Mesothelial cell of epicardium (in vitro differentiated cells): ENCODE data around the gene LSP1. TPM values are rescaled to one million over a fixed set of nuclear protein-coding genes. Genes with fewer than 3 reads are reported as not detected.

ENCODE experiments used
- DNase-seq, 2 experiments: peaks; one replicate each; pipeline ENCODE4 v3.0.0; 2021; ENCODE audit warnings: low spot score in 2 of 2; ENCODE audit not compliant: unreplicated experiment in 2 of 2
- H3K27ac Mint-ChIP-seq: 2 replicates; pipeline ENCODE4 v1.8.0; 2021; ENCODE audit warnings: mixed read lengths
- H3K27me3 Mint-ChIP-seq: 2 replicates; pipeline ENCODE4 v1.8.0; 2021; ENCODE audit warnings: low read depth, mixed read lengths
- H3K36me3 Mint-ChIP-seq: 2 replicates; pipeline ENCODE4 v1.8.0; 2021; ENCODE audit warnings: mixed read lengths
- H3K4me1 Mint-ChIP-seq: 2 replicates; pipeline ENCODE4 v1.8.0; 2021; ENCODE audit warnings: mixed read lengths
- H3K4me3 Mint-ChIP-seq: 2 replicates; pipeline ENCODE4 v1.8.0; 2021; ENCODE audit warnings: mild to moderate bottlenecking, moderate library complexity, mixed read lengths
- H3K9me3 Mint-ChIP-seq: 2 replicates; pipeline ENCODE4 v1.8.0; 2021; ENCODE audit warnings: mixed read lengths
- CTCF ChIP-seq: fragments of 200-600 bp; sonication (generic); IDR thresholded peaks from one replicate; pipeline ENCODE4 v1.5.0; 2021; ENCODE audit warnings: antibody characterized with exemption; ENCODE audit not compliant: unreplicated experiment
- total RNA-seq: library from RNA; stranded (reverse); gene quantifications from 3 replicates; pipeline ENCODE4 v1.2.1, GENCODE V29; 2021

LSP1 gene
- total RNA-seq, 1 donor from 2014 or later, result 4.9 TPM

- no peak overlapping the region for H3K27ac Mint-ChIP-seq
- no peak overlapping the region for H3K4me3 Mint-ChIP-seq
- no peak for DNase-seq
- no peak for TF ChIP-seq CTCF
- no peaks in the 10 kb centered on the region for H3K27me3 Mint-ChIP-seq
- H3K4me1 Mint-ChIP-seq, result peaks cover 21% of the 10 kb centered on the region
- no peaks in the 10 kb centered on the region for H3K36me3 Mint-ChIP-seq
- H3K9me3 Mint-ChIP-seq, result no peaks in the 10 kb centered on the region
Measured at GRCh38 chr11:1861435-1862411, 8.8 kb downstream of the LSP1 start.

- Mint-ChIP-seq H3K4me1 (peaks cover 21% of the 10 kb centered on the region), H3K36me3 (no peaks in the 10 kb centered on the region), H3K4me3 (no peak overlapping the region), H3K27ac (peak overlapping the region; percentile 30), H3K27me3 (no peaks in the 10 kb centered on the region), H3K9me3 (no peaks in the 10 kb centered on the region)
- no peak for DNase-seq
- TF ChIP-seq CTCF, result no peak
Measured at GRCh38 chr11:1862588-1863351, 9.9 kb downstream of the LSP1 start.

- peaks cover 21% of the 10 kb centered on the region for H3K4me1 Mint-ChIP-seq
- no peak for TF ChIP-seq CTCF
- no peaks in the 10 kb centered on the region for H3K9me3 Mint-ChIP-seq
- H3K27me3 Mint-ChIP-seq, result no peaks in the 10 kb centered on the region
- no peaks in the 10 kb centered on the region for H3K36me3 Mint-ChIP-seq
- peak in 1 of 2 experiments; percentile 56 for DNase-seq
- peak overlapping the region; percentile 88 for H3K27ac Mint-ChIP-seq
- peak overlapping the region; percentile 41 for H3K4me3 Mint-ChIP-seq
Measured at GRCh38 chr11:1863352-1864216, 10.7 kb downstream of the LSP1 start.

GRCh38 chr11:1864231-1864630 lies 11.3 kb downstream of the LSP1 start:
- Mint-ChIP-seq H3K4me3 (peak overlapping the region; percentile 41), H3K36me3 (no peaks in the 10 kb centered on the region), H3K27me3 (peaks cover 2% of the 10 kb centered on the region), H3K4me1 (peaks cover 21% of the 10 kb centered on the region), H3K9me3 (no peaks in the 10 kb centered on the region), H3K27ac (peak overlapping the region; percentile 88)
- no peak for DNase-seq
- no peak for TF ChIP-seq CTCF
